OCI-LY3 (cell line): ENCODE data around the gene PAPSS2.

ENCODE experiments used
- H2AFZ ChIP-seq: fragments of 200-600, 300-600 bp; shearing (Covaris generic); 2 replicates; pipeline ENCODE4 v1.6.0; 2014; ENCODE audit warnings: antibody characterized with exemption, low read depth, low read length
- H3K27ac ChIP-seq: fragments of 200-600, 300-600 bp; sonication (generic); 2 replicates; pipeline ENCODE4 v1.5.1; 2014; ENCODE audit warnings: mild to moderate bottlenecking, low read length, moderate library complexity, mixed read lengths
- H3K27me3 ChIP-seq: fragments of 200-600, 300-600 bp; sonication (generic); 2 replicates; pipeline ENCODE4 v1.6.1; 2014; ENCODE audit warnings: low read depth, low read length, mixed read lengths
- H3K36me3 ChIP-seq: fragments of 200-600, 300-600 bp; sonication (generic); replicated peaks from 2 replicates; pipeline ENCODE3; 2014; ENCODE audit warnings: low read depth, low read length, mixed read lengths
- H3K4me1 ChIP-seq: fragments of 300-600, 200-600 bp; sonication (generic); 2 replicates; pipeline ENCODE4 v1.6.1; 2014; ENCODE audit warnings: low read length, mixed read lengths
- H3K4me2 ChIP-seq: fragments of 200-600, 300-600 bp; sonication (generic); 2 replicates; pipeline ENCODE4 v1.6.1; 2014; ENCODE audit warnings: low read length, mixed read lengths
- H3K4me3 ChIP-seq: fragments of 300-600, 200-600 bp; sonication (generic); 2 replicates; pipeline ENCODE4 v1.5.1; 2014; ENCODE audit warnings: antibody characterized with exemption, mild to moderate bottlenecking, low read length, moderate library complexity
- H3K79me2 ChIP-seq: fragments of 300-600, 200-600 bp; shearing (Covaris generic); 2 replicates; pipeline ENCODE4 v1.6.1; 2014; ENCODE audit warnings: mild to moderate bottlenecking, low read length, mixed read lengths
- H3K9ac ChIP-seq: fragments of 300-600, 200-600 bp; shearing (Covaris generic); 2 replicates; pipeline ENCODE4 v1.6.0; 2014; ENCODE audit warnings: mild to moderate bottlenecking, low read length, moderate library complexity
- H3K9me3 ChIP-seq: fragments of 200-600, 300-600 bp; shearing (Covaris generic); 2 replicates; pipeline ENCODE4 v1.6.1; 2014; ENCODE audit warnings: low read length, mixed read lengths; ENCODE audit not compliant: insufficient read depth
- H4K20me1 ChIP-seq: fragments of 200-600, 300-600 bp; sonication (generic); 2 replicates; pipeline ENCODE4 v1.6.1; 2016; ENCODE audit warnings: low read length, mixed read lengths; ENCODE audit not compliant: insufficient read depth
- CTCF ChIP-seq: fragments of 200-600, 300-600 bp; sonication (generic); IDR thresholded peaks from 2 replicates; pipeline ENCODE4 v1.5.1; 2014; ENCODE audit warnings: antibody characterized with exemption, low read length, low read depth
- EZH2phosphoT487 ChIP-seq: fragments of 200-600 bp; shearing (Covaris generic); IDR thresholded peaks from 2 replicates; pipeline ENCODE4 v1.6.1; 2018; ENCODE audit warnings: antibody characterized with exemption, mixed run types, low read depth

Gene PAPSS2

GRCh38 chr10:87664276-87664701 lies 4.6 kb downstream of the PAPSS2 start:
- H3K79me2 ChIP-seq: no peaks in the 10 kb centered on the region
- no peak overlapping the region for H3K9ac ChIP-seq
- no peak overlapping the region for H3K4me2 ChIP-seq
- no peak overlapping the region for H2AFZ ChIP-seq
- no peak overlapping the region for H3K4me3 ChIP-seq
- no peaks in the 10 kb centered on the region for H4K20me1 ChIP-seq
- H3K4me1 ChIP-seq: no peaks in the 10 kb centered on the region
- H3K36me3 ChIP-seq: no peaks in the 10 kb centered on the region
- H3K27ac ChIP-seq: no peak overlapping the region
- TF ChIP-seq EZH2phosphoT487 (no peak), CTCF (no peak)
- H3K27me3 ChIP-seq: 0 out of 2 replicates have a peak, but pooled peaks cover 15% of the 10 kb centered on the region
- no peaks in the 10 kb centered on the region for H3K9me3 ChIP-seq

- no peaks in the 10 kb centered on the region for H3K4me1 ChIP-seq
- no peaks in the 10 kb centered on the region for H4K20me1 ChIP-seq
- H3K4me2 ChIP-seq: no peak overlapping the region
- no peak overlapping the region for H3K27ac ChIP-seq
- no peak overlapping the region for H3K9ac ChIP-seq
- no peak overlapping the region for H2AFZ ChIP-seq
- no peaks in the 10 kb centered on the region for H3K27me3 ChIP-seq
- TF ChIP-seq EZH2phosphoT487 (no peak), CTCF (no peak)
- no peaks in the 10 kb centered on the region for H3K79me2 ChIP-seq
- H3K36me3 ChIP-seq: no peaks in the 10 kb centered on the region
- no peaks in the 10 kb centered on the region for H3K9me3 ChIP-seq
- no peak overlapping the region for H3K4me3 ChIP-seq
These were observed 7.8 kb downstream of the PAPSS2 start for GRCh38 chr10:87667493-87667892.

GRCh38 chr10:87668324-87669074 lies 8.8 kb downstream of the PAPSS2 start:
- H3K27me3 ChIP-seq: no peaks in the 10 kb centered on the region
- H4K20me1 ChIP-seq: no peaks in the 10 kb centered on the region
- no peak overlapping the region for H3K4me3 ChIP-seq
- H2AFZ ChIP-seq: no peak overlapping the region
- no peaks in the 10 kb centered on the region for H3K36me3 ChIP-seq
- H3K4me1 ChIP-seq: no peaks in the 10 kb centered on the region
- H3K79me2 ChIP-seq: no peaks in the 10 kb centered on the region
- no peak overlapping the region for H3K9ac ChIP-seq
- TF ChIP-seq CTCF (no peak), EZH2phosphoT487 (no peak)
- H3K9me3 ChIP-seq: no peaks in the 10 kb centered on the region
- no peak overlapping the region for H3K4me2 ChIP-seq
- H3K27ac ChIP-seq: no peak overlapping the region

- Histone ChIP-seq H4K20me1 (no peaks in the 10 kb centered on the region), H3K4me1 (0 out of 2 replicates have a peak, but pooled peaks cover under 1% of the 10 kb centered on the region), H3K36me3 (no peaks in the 10 kb centered on the region), H2AFZ (no peak overlapping the region), H3K4me2 (no peak overlapping the region), H3K9me3 (no peaks in the 10 kb centered on the region), H3K27me3 (no peaks in the 10 kb centered on the region), H3K27ac (no peak overlapping the region), H3K4me3 (no peak overlapping the region), H3K9ac (no peak overlapping the region), H3K79me2 (no peaks in the 10 kb centered on the region)
- TF ChIP-seq EZH2phosphoT487: no peak
- no peak for TF ChIP-seq CTCF
These were observed 10.1 kb downstream of the PAPSS2 start for GRCh38 chr10:87669752-87670151.
